Panc1 (cell line): Measurements from ENCODE around the gene ILDR2.

Source experiments
- POLR2AphosphoS5 ChIP-seq: IDR thresholded peaks from 2 replicates; pipeline ENCODE4 v1.6.1; 2012; ENCODE audit warnings: mild to moderate bottlenecking, low read depth, low read length, moderate library complexity
- SIN3A ChIP-seq: IDR thresholded peaks from 2 replicates; pipeline ENCODE4 v1.6.1; 2012; ENCODE audit warnings: low read depth, mild to moderate bottlenecking, low read length, moderate library complexity, borderline replicate concordance; ENCODE audit not compliant: insufficient read depth
- TF ChIP-seq, protein P1 (sequence below): fragments of 450-650 bp; IDR thresholded peaks from 2 replicates; pipeline ENCODE4 v1.5.1; 2017; ENCODE audit warnings: mild to moderate bottlenecking

DNA sequence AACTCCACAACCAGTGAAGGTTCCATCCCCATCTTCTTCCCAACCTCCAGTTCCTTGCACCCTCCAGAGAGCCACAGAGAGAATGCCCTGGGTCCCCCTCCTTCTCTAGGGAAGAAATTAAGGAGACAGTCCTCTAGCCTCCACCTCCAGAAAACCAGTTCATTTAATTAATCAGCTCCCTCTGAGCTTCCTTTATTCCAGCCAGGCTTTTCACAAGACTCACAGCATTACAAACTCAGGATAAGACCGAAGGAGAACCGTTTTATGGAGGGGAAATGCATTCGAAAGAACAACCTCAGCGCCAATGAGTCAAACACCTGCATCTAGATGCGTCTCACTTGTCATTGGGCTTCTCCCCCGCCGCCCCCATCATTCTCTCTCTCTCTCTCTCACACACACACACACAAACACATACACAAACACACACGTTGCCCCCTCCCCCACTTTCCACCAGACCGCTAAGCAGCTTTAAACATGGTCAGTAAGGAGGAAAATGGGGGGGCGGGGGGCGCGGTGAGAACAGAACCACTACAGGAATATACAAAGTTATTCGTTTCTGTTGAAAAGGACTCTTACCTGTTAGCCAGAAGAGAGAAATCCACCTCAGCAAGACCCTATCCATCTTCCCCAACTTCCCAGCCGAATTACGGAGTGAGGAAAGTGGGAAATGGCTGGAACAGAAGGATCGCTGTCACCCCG, 544 bp downstream of the ILDR2 start:
- TF ChIP-seq, protein P1, sequence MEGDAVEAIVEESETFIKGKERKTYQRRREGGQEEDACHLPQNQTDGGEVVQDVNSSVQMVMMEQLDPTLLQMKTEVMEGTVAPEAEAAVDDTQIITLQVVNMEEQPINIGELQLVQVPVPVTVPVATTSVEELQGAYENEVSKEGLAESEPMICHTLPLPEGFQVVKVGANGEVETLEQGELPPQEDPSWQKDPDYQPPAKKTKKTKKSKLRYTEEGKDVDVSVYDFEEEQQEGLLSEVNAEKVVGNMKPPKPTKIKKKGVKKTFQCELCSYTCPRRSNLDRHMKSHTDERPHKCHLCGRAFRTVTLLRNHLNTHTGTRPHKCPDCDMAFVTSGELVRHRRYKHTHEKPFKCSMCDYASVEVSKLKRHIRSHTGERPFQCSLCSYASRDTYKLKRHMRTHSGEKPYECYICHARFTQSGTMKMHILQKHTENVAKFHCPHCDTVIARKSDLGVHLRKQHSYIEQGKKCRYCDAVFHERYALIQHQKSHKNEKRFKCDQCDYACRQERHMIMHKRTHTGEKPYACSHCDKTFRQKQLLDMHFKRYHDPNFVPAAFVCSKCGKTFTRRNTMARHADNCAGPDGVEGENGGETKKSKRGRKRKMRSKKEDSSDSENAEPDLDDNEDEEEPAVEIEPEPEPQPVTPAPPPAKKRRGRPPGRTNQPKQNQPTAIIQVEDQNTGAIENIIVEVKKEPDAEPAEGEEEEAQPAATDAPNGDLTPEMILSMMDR, result no peak
- no peak for TF ChIP-seq POLR2AphosphoS5
- no peak for TF ChIP-seq SIN3A
